Measurements from ENCODE around the gene IL4I1.
A peak's percentile ranks its signal among the peaks of the same experiment; 100 is the strongest.

Gene IL4I1

GRCh38 chr19:49877879-49878743 is 18.6 kb downstream of the IL4I1 start:
- DNase-seq: peak; percentile 96

GRCh38 chr19:49877020-49877878 is 19.4 kb downstream of the IL4I1 start, which contains the start of the genes AKT1S1 and TBC1D17:
Gene AKT1S1 (minus strand): TSS chr19:49877355. CDS start chr19:49873295, 4,060 bp downstream.
Gene TBC1D17 (plus strand): TSS chr19:49877702. CDS start chr19:49877724, 22 bp downstream.
- DNase-seq: peak; percentile 100

- peak; percentile 99 for DNase-seq
Measured at GRCh38 chr19:49876422-49877019, 20.2 kb downstream of the IL4I1 start.

GRCh38 chr19:49875857-49876421 is 20.7 kb downstream of the IL4I1 start:
- DNase-seq: peak; percentile 49

- DNase-seq: no peak
Measured at GRCh38 chr19:49875177-49875576, 21.5 kb downstream of the IL4I1 start.

- no peak for DNase-seq
Measured at GRCh38 chr19:49874503-49875157, 22.1 kb downstream of the IL4I1 start.

- DNase-seq: no peak
Measured at GRCh38 chr19:49873834-49874233, 22.9 kb downstream of the IL4I1 start.

GRCh38 chr19:49873129-49873521 is 23.6 kb downstream of the IL4I1 start:
- no peak for DNase-seq

- DNase-seq: no peak
Measured at GRCh38 chr19:49872245-49873128, 24.2 kb downstream of the IL4I1 start.

- no peak for DNase-seq
Measured at GRCh38 chr19:49871349-49871985, 25.2 kb downstream of the IL4I1 start.

GRCh38 chr19:49870309-49870901 is 26.3 kb downstream of the IL4I1 start:
- no peak for DNase-seq

- peak; percentile 100 for DNase-seq
Measured at GRCh38 chr19:49869484-49870308, 27.0 kb downstream of the IL4I1 start.

GRCh38 chr19:49869009-49869483 is 27.6 kb downstream of the IL4I1 start:
- DNase-seq: no peak

GRCh38 chr19:49866933-49867782 is 29.5 kb downstream of the IL4I1 start, which contains the start of gene PNKP:
Gene PNKP (minus strand): TSS chr19:49867576. CDS start chr19:49867204, 372 bp downstream.
- DNase-seq: peak; percentile 87

- peak; percentile 91 for DNase-seq
Measured at GRCh38 chr19:49864890-49865289, 31.8 kb downstream of the IL4I1 start.

GRCh38 chr19:49863935-49864320 is 32.8 kb downstream of the IL4I1 start:
- no peak for DNase-seq

- no peak for DNase-seq
Measured at GRCh38 chr19:49863254-49863934, 33.3 kb downstream of the IL4I1 start.
